ENCODE results near the gene STK35. TPM values are rescaled to one million over a fixed set of nuclear protein-coding genes. Genes with fewer than 3 reads are reported as not detected.

The STK35 gene
- total RNA-seq, 1 experiment from 2014 or later: 14.1 TPM

DNA sequence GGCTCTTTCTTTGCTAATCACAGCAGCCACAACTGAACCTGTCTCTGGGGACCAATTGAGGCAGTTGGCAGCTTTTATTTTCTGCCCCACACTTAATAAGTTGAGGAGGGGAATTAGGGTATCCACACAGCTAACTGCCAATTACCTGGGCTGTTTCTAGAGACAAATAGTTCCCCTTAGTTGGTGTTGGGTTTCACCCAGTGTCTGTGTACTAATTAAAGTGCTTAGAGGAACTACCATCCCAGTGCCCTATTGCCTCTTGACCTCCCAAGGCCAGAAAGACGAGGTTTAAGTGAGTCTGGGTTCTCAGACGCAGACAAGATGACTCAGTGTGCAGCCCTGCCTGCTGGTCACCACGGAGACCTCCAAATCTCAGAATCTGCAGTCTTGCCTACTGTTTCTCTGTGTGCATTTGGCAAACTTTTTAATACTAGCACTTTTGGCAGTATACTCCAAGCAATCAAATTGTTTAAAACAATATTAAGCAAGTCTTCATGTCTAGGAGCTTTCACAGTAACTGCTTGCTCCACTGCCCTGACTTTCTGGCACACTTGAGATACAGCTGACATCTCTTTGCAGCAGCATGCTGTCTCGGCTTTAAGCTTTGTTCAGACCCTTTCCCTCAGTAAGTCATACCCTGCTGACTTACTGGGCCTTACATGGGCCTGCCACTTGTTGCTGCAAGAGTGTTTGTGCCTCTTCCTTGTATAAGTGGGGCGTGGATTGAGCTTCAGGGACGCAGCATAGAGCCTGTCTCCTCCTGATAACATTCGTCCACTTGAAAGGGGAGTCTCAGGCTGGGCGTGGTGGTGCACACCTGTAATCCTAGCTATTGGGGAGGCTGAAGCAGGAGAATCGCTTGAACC is 31.9 kb downstream of the STK35 start:
- DNase-seq (ENCODE audit: low spot score): peak; percentile 57

DNA sequence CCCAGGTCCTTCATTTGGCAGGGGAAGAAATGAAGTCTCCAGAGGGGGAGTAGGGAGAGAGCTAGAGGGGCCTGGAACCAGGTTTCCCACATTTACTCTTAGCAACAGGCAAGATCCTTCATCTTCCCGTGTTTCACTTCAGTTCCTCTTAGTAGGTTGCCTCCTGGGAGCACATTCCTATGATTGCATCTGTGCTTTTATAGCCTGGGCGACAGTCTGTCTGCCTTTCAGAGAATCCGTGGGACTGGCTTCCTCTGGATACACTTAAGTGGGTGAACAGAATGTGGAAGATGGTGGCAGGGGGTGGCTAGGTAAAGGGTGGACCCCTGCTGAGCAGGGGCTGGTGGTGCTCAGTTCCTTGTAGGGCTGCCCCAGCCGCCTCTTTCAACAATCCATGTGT is 33.4 kb downstream of the STK35 start:
- no peak for DNase-seq (ENCODE audit: low spot score)

DNA sequence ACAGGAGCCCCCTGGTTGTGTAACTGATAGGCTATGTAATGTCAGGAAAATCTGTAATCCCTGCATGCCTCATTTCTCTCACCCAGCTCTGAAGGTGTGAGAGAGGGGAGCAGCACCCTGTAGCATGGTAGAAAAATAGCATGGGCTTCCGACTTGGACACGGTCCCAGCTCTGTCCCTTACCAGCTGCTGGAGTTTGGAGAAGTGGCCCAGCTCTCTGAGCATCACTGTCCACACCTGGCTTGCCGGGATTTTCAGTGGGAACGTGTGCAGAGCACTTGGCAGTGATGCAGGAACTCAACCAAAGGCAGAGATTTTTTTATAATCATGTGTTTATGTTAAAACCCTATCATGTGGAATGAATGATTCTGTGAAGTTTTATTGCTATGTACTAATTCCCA is 34.6 kb downstream of the STK35 start:
- DNase-seq (ENCODE audit: low spot score): no peak

DNA sequence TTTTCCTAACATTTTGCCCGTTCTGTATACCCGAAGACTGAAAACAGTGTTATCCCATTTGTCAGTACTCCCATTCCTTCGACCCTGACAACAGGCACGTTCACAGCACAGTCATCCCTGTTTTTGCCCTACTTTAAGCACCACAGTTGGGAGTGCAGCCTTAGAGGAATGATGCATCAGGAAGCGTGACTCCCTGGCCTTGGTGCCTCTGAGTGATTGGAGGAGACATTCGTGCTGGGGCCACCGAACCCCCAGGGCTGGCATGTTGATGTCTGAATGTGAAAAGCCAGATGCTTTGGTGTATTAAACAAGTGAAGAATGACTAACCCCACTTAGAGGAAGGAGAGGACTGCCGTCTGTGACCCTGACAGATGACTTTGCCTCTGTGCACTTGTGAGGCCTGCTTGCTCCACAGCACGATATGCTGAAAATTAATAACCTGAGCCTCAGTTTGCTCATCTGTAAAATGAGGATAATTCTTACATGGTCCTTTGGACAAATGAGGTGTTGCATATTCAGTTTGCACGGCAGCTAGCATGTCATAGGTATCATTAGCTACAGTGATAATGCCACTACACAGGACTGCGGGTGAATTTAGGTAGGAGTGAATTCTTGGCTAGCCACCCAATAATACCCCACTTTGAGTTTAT is 36.0 kb downstream of the STK35 start:
- no peak for DNase-seq (ENCODE audit: low spot score)

DNA sequence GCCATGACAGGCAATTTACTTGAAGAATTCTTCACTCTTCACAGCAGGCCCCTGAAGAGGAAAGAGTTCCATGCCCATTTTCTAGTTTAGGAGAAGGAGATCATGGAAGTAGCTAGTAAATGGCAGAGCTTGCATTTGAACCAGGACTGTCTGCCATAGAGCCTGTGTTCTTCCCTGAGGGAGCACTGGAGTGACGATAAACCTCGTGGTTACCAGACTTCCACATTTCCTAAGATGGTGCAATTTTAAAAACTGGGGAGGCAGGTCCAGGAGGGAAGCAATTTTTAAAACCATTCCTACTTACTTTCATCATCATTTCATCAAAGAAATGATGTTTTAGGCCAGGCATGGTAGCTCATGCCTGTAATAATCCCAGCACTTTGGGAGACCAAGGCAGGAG is 36.8 kb downstream of the STK35 start:
- no peak for DNase-seq (ENCODE audit: low spot score)

DNA sequence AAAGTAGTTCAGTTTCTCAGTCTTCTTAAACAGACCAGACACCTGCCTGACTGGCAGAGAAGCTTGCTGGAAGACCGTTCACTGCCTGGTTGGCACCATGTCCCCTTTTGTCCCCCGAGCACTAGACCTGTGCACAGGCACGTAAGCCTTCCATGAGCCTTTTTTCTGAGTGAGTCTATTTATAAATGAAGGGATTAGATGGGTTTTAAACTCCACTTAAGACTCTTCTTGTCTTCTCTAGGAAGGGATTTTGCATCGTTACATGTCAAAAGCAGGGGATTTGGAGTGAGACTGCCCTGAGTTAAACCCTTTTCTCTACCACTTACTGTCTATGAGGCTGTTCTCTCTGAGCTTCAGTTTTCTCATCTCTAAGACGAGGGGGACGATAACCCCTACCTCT is 37.6 kb downstream of the STK35 start:
- DNase-seq (ENCODE audit: low spot score): no peak

DNA sequence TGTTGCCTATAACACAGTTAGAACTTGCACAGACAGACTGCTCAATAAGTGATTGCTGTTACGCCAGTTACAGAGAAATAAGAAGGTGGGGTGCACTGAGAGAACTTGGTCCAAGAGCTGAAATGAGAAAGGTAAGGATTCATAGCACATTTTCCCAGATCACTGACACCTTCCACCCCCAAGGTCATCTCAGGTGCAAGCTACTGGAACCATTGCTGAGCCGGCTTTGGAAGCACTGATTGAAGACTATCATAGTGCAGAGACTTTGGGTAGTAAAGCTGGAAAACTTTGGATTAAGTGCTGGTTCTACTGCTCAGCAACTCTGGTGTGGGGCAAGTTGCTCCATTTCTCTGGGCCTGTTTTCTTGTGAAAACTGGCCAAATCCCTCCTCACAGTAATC is 38.1 kb downstream of the STK35 start:
- no peak for DNase-seq (ENCODE audit: low spot score)

DNA sequence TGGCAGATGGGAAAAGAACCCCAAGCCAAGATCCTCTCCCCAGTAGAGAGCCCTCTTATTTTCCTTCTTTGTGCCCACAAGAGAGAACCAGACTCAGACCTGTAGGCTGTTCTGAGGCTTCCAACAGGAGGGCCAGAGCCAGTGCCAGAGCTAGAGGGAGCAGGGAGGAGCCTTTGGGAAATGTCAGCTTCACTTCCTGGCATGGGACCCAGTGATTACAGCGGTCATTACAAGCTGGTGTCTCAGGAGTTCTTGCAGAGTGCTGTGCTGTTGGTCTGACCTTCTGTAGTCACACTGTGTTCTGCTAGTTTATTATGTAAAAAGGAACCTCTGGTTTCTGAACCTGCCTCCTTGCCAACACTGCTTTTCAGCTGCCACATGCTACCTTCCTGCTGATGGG is 38.9 kb downstream of the STK35 start:
- peak; percentile 27 for DNase-seq (ENCODE audit: low spot score)

DNA sequence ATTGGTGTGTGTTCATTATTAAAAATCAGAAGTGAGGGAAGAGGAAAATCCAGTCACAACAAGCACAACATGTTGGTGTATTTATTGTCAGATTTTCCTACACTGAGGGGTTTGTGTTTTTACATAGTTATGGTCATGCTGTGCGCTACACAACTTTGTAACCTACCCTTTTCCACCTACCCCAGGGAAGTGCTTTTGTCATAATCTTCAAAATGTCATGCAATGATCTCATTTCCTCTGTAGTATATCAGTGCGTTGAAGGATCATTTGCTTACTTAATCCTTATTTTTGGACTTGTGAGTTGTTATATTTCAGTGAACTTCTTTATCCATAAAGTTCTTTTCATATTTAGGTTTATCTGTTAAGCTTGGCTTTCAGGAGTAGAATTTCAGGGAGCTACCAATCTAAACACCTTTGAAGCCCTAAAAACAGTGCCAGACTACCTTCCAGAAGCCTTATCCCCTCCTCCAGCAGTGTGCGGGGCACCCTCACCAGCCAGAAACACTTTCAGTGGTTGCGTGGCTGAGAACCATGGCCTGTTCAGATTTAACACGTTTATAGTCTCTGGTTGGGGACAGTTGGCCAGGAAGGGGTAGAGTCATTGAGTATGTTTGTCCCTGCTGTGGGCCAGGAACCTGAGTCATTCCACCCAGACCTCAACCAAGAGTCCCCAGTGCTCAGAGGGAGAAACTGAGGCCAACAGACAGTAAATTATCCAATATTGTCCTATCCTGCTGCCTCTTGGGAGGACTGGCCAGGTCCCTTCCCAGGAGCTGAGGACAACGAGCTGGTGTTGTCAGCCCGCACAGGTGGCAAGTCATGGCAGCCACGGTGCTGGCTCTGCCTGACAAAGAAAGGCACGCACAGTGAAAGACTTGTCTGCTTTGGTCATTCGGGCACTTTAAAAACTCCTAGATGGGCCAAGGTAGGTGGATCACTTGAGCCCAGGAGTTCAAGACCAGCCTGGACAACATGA is 40.3 kb downstream of the STK35 start:
- no peak for DNase-seq (ENCODE audit: low spot score)

DNA sequence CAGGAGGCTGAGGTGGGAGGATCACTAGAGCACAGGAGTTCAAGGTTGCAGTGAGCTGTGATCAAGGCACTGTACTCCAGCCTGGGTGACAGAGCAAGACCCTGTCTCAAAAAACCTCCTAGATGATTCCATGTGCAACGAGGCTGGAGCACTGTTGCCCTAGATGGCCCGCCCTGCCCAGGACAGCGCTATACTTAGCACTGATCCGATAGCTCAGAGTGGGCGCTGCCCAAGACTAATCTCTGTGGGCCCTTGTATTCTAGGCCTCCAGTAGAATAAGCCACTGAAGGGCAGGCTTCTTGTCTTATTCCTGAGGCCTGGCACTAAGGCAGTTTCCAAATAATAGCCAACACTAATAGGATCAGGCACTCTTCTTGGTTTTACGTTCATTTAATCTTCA is 41.0 kb downstream of the STK35 start:
- no peak for DNase-seq (ENCODE audit: low spot score)

DNA sequence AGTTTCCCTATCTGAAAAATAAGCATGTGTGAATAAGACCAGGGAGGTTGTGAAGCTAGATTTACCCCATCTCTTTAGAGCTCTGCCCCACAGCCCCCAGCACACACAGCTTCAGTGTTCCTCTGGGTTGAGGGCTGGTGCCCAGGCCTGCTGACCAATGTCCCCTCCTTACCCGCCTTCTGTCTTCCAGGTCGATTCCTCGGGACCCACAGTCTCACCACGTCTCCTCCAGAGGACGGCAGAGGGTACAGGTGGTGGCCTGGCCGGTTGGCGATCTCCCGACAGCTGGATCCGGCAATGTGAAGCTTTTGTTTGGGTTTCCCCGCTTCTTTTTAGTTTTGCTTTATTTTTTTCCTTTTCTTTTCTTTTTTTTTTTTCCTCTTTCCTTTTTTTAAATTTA is 42.0 kb downstream of the STK35 start:
- no peak for DNase-seq (ENCODE audit: low spot score)

DNA sequence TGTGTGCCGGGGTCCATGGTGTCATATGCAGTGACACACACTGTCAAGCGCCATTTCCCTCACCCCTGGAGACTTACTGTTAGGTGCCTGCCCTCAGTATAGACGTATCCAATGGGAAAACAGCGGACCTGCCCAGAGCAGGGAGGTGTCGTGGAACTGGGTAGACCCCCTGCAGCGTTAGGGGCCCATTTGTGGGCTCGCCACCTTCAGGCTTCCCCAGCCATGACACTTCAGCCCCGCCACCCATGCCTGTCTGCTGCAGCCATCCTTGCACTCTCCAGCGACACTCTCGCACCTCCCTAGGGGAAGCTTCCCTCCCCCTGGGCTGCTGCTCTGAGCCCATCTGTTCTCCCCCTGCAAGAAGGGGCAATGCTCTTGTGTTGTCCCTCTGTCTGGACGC is 43.2 kb downstream of the STK35 start:
- no peak for DNase-seq (ENCODE audit: low spot score)

DNA sequence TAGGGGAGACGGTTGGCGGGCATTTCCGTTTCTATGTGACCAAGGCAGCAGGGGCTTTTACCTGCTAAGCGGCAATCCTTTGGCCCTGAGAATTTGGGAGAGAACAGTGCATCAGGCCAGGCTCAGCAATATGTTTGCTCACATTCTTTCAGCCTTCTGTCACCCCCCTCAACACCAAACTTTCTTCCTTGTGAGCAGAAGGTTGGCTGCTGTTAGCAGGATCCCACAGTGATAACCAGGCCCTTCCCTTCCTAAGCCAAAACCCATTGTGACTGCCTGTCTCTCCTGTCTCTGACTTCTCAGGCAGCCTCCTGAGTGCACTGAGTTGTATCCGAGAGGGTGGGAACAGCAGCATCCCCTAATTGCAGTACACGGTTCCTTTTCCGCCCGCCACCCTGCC is 43.7 kb downstream of the STK35 start:
- DNase-seq (ENCODE audit: low spot score): no peak

DNA sequence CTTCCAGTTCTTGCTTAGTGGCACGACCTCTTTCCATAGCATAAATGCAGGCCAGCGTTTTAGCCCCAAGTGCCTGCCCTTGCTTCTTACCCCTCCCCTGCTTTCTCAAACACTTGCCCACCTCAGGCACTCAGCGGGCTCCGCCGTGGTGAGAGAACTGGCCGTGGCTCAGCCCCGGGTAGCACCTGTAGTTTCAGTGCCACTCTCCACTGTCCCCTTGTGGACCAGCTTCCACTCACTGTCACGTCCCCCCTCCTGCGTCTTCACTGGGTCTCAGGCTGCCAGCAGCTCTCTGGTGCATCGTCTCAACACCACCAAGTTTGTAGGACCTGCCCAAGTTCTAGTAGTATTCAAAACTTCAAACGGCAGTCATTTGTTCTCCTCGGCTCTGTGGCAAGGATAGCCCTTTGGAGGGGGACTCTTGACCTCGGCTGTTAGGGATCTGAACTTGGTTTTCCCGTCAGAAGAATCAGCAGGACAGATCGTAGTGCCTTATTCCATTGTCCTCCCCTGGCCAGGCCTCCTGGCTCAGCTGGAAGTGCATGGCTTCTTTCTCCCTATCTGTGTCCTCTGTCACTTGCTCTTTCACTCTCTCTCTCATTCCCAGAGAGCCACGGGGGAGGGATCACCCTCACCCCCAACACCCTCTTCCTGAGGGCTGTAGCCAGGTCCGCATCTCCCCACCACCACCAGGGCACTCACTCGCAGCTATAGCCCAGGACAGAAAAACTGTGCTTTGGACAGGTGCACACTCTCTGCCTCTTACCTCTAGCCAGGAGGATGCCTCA is 44.6 kb downstream of the STK35 start:
- DNase-seq (ENCODE audit: low spot score): no peak

DNA sequence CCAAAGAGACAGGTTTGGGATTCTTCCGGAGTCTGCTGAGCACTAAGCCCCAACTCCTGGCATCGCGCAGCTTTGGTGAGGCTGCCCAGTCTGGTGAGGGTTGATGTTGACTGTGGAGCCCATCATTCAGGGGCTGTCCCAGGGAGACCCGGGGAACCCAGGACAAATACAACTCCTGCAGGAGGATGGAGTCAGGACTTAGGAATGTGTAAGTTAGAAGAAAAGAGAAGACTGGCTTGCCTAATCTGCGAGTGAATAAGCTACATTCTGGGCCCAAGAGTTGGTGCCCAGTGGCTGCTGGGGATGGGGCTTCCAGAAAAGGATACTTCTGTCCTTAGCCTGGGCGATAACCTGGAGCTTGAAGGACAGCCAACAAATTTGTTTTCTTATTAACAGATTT is 47.9 kb downstream of the STK35 start:
- DNase-seq (ENCODE audit: low spot score): no peak

DNA sequence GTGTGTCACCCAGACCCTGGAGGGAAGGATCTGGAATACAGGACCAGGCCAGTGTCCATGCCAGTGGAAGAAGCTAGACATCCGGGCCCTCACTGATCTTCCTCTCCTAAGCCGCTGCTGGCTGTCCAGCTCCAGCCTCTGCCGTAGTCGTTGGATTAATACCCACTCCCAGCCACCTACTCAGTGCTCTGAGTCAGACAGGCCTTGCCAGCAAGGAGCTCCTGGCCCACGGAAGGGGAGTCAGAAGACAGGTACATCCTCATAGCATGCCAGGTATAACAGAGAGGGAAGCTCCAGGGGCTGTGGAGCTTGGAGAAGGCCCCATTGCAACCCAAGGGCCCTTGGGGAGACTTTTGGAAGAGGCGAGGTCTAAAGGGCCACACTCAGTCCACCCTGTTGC is 49.0 kb downstream of the STK35 start:
- no peak for DNase-seq (ENCODE audit: low spot score)

DNA sequence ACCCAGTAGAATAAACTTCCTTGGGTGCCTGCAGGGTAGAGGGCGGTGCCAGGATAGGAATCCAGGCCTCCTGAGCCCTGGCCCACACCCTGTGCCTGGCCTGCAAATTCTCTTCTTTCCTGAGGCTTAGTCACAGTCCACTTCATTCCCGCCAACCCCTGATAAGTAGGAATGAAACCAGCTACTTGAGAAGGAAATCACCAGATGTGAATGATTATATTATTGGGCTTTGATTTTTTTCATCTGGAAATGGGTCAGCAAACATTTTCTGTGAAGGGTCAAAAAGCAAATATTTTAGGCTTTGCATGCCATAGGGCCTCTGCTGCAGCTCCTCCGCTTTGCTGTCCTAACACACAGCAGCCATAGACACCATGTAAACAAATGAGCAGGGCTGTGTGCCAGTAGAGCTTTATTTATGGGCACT is 50.2 kb downstream of the STK35 start:
- peak; percentile 50 for DNase-seq (ENCODE audit: low spot score)

DNA sequence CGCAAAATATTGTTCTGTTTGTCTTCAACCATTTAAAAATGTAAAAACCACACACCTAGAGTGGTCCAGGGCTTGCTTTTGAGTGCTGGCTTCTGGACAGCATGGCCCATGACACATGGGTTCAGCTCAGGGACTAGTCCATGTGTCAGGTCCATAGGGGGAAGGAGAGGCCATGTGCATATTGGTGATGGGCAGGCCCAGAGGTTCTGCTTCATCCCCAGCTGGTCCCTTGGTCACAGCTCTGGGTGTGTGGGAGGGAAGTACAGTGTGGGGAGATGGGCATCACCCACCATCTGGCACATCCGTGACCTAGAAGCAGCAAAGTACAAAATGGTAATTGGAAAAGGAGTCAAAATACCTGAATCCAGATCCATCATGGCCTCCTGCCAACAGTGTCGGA is 50.7 kb downstream of the STK35 start:
- DNase-seq (ENCODE audit: low spot score): no peak

DNA sequence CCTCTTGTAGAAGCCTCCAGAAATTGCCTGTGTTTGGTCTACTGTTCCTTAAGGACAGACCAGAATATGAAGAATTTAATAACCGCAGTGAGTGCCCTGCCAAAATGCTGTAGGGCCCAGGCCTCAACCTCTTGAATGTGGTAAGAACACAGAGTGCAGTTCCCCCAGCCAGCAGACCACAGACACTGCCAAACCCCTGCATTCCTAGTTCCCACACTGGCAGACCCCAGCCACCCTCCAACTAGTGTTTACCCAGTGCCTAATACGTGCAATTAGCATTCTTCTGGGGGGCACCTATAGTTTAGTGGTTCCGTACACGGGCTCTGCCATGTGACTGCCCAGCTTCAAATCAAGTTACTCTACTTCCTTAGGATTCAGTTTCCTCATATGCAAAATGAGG is 51.7 kb downstream of the STK35 start:
- DNase-seq (ENCODE audit: low spot score): no peak

DNA sequence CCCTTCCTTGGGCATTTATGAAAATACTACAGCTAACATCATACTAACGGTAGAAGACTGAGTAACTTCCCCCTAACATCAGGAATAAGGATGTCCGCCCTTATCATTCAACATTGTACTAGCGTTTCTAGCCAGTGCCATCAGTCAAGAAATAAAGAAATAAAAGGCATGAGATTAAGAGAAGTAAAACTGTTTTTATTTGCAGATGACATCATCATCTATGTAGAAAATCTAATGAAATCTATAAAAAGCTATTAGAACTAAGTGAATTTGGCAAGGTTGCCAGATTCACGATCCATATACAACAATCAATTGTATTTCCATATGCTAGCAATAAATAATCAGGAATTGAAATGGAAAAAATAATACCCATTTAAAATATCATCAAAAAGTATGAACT is 54.6 kb downstream of the STK35 start:
- no peak for DNase-seq (ENCODE audit: low spot score)
